HG02642 (cell line): Measurements from ENCODE around the gene RNF186.
"Not testable (repeated sequence)": the region's sequence is repeated elsewhere in the genome, so short reads cannot be mapped to it uniquely, and the experiment has no call there.

ENCODE experiments used
- ATAC-seq: cut with Tn5 transposase; IDR thresholded peaks from one replicate; pipeline ENCODE4 v1.9.1; 2021; ENCODE audit warnings: mild to moderate bottlenecking; ENCODE audit not compliant: unreplicated experiment, poor library complexity

RNF186 gene

GRCh38 chr1:19825298-19825697 is 10.2 kb upstream of the RNF186 start:
- ATAC-seq = no peak

DNA sequence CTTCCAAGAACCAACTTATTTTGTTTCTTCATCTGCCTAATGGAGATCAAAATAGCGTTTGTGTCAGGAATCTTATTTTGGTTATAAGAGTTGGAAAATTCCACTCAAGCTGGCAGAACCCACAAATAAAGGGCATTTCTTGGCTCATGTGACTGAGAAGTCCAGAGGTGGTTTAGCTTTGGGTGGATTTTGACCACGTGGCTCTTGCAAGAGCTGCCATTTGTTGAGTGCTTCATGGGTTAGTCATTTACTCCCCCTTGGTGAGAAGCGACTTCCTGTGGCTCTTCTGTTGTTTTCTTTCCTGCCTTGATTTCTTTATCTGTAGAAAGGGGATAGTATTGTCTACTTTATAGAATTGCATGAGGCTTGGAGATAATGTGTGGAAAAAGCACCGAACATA is 9.5 kb upstream of the RNF186 start:
- no peak for ATAC-seq

- ATAC-seq = no peak
Measured at GRCh38 chr1:19824036-19824435, 9.0 kb upstream of the RNF186 start.

GRCh38 chr1:19819701-19820100 is 4.6 kb upstream of the RNF186 start:
- ATAC-seq = no peak

DNA sequence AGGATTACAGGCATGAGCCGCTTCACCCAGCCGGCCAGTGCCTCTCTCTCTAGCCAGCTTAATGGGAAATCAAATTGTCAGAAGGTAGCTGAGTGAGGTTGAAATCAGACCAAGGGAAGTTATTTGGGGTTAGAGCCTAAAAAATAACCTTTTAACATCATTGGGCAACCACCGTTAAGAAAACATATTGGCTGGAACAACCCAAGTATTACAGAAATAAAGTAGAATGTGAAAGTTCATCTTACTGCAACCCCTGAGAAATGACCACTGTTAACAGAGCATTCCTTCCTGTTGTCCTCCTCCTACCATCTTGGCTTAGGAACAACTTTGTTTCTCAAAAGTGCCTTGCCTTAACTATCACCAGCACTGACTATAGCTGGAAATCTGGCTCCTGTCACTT is 3.2 kb upstream of the RNF186 start:
- ATAC-seq = no peak

DNA sequence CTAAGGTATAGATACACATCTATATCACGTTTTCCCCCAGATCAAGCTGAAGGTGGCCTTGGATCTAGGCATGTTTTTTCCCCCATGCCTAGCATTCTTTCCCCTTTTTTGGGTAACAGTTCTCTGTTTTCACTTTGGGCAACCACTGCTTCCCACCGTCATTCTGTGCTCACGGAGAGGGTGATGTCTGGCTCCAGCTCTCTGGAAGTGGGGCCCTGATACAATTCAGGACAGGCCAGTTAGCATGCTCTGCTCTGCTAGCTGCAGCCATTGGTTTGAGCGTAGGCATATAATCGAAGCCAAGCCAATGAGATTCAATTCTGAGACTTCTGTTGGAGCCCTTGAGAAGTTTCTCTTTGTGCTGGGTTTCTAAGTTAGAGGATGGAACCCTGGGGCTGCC is 2.1 kb upstream of the RNF186 start:
- no peak for ATAC-seq

GRCh38 chr1:19816737-19817086 is 1.6 kb upstream of the RNF186 start:
- ATAC-seq = not testable (repeated sequence)

DNA sequence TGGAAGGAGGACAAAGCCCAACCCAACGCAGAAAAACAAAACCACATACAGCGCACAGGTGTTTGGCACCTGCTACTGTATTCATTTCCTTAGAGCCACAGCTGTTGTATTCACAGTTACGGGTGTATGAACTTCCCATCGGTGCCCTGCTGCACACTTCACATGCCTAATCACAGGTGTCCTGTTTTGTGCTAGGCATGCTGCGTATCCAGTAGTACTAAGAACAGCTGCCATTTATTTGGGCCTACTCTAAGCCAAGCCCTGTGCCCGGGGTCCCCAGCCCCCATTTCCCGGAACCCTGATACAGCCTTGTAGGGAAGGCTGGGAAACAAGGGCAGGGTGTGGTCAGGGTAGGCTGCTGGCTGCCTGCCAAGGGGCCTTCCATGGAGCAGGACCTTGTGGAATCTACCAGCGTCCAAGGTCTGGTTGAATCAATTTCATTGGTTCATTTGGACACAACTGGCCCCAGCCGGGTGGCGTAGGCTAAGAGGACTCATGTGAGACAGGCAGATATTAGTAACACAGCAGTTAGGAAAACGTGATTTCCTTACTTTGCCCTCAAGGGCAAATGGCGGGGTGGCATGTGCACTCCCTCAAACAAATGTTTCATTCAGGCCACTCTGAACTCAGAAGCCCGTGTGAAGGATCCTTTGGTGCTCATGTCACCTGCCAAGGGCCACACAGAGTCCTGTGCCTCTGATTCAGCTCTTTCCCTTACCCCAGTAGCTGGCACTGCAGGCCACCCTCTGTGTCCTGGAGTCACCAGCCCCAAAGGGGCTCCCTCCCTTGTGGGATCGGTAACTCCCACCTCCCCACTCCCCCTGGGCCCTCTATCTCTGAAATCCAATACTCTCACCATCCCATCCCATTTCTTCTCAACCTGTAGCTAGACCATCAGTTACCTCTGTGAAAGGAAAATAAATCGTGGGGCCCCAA is 986 bp upstream of the RNF186 start:
- ATAC-seq = no peak

GRCh38 chr1:19814244-19814661 is 830 bp downstream of the RNF186 start:
- ATAC-seq = no peak

DNA sequence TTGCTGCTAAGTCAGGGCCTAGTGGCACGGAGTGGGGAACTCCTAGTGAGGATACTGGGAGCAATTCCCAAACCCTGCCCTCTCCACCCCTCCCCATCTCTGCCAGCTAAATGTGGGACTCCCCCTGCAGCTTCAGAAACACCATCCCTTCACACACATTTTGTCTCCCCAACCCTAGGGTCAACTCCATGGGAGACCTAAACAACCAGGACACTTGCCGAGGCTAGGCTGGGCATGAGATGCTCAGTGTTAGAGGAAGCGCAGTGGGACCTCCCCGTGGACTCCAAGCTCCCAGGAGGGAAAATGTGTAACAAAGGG is 1.5 kb downstream of the RNF186 start:
- ATAC-seq = no peak

- ATAC-seq = no peak
Measured at GRCh38 chr1:19812875-19813642, 2.0 kb downstream of the RNF186 start.

GRCh38 chr1:19811206-19811851 is 3.8 kb downstream of the RNF186 start:
- ATAC-seq = no peak

GRCh38 chr1:19809044-19809750 is 5.9 kb downstream of the RNF186 start:
- no peak for ATAC-seq

- no peak for ATAC-seq
Measured at GRCh38 chr1:19808351-19808750, 6.7 kb downstream of the RNF186 start.

DNA sequence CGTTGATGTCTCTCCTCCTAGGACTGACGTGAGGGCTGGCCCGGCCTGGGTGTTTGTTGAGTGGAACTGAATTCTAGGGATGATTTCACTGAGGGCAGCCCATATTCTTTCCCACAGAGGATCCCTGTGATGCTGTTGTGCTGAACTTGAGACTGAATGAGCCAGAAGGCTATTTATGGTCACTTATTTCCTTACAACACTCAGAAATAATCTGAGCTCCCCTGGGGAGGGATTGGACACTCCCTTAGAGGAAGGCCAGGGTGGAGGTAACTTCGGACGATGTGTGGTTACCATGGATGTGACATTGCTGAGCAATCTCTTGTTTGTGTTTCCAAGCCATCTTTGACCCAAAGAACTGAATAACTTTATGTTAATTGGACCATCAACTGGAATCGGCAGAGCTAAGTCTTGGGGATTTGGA is 10.2 kb downstream of the RNF186 start:
- ATAC-seq = no peak

DNA sequence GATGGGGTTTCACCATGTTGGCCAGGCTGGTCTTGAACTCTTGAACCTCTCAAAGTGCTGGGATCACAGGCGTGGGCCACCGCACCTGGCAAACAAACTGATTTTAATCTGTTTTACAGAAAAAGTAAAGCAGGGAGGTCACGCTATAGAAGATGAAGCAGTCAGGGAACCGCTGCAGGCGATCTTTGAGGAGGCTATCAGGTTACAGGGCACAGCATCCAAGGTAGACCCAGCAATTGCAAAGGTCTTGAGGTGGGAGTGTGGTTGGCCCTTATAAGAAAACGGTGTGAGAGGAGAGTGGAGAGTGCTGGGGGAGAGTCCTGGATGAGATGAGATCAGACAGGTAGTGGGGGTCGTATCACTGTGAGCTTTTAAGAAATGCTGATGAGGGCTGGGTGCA is 12.8 kb downstream of the RNF186 start:
- no peak for ATAC-seq

- ATAC-seq = peak; percentile 50
Measured at GRCh38 chr1:19800076-19800804, 14.8 kb downstream of the RNF186 start.

DNA sequence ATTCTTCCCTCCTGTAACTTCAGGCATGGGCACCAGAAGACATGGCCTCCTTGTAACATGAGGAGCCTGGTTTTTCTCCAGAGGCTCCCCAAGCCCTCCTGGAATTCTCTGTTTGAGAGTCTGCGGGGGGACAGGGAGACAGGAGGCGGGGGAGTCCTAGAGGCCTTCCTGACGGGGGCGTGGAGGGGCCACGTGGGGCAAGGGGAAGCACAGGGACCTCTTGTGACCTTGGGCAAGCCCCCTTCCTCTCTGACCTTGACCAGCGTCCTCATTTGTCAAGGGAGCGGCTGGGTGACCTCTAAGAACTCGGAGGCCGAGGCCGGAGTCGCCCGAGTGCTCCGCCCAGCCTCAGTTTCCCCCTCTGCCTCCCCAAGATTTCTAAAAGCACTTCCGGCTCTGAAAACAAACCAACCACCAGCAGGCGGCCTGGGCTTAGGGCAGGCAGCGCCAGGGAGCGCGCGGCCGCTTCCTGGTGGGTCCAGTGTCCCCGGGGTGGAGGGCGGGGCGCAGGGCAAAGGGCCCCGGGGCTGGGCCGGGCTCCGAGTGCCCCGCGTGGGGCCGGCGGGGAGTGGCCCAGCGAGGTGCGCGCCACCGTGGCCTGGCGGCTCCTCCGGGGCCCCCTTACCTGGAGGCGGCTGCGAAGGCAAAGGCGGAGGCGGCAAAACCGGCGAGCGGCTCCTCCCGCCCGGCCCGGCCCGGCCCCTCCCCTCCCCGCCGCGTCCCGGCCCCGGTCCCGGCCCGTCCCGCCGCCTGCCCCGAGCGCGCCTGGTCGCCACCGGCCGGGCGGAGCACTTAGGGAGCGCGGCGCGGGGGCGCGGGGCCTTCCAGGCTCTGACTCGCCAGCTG is 15.6 kb downstream of the RNF186 start, which contains the start of gene TMCO4:
TSS of gene TMCO4 (minus strand) at position 687 of the 846 bp plus-strand sequence. CDS start 19,158 bp downstream, outside the sequence.
- ATAC-seq = peak; percentile 73
